K562 (cell line): Measurements from ENCODE around the gene DERL3. TPM values are rescaled to one million over a fixed set of nuclear protein-coding genes. Genes with fewer than 3 reads are reported as not detected.

Experiments
- CBX8 ChIP-seq: fragments of 200-600 bp; sonication (generic); IDR thresholded peaks from 2 replicates; pipeline ENCODE4 v1.6.1; 2012; ENCODE audit warnings: borderline replicate concordance, mixed run types, low read depth, mild to moderate bottlenecking, moderate library complexity, mixed read lengths, low read length, control low read depth, inconsistent platforms; ENCODE audit not compliant: poor library complexity, severe bottlenecking; ENCODE audit errors: extremely low read depth
- CCAR2 ChIP-seq: fragments of 200-400 bp; formaldehyde crosslinking; IDR thresholded peaks from 2 replicates; pipeline ENCODE4 v1.6.1; 2017; ENCODE audit warnings: mild to moderate bottlenecking, low read depth, low read length
- MTA3 ChIP-seq: fragments of 450-650 bp; formaldehyde crosslinking; IDR thresholded peaks from 2 replicates; pipeline ENCODE4 v1.6.1; 2017; ENCODE audit warnings: mild to moderate bottlenecking, borderline replicate concordance
- RB1 ChIP-seq: fragments of 450-650 bp; IDR thresholded peaks from 2 replicates; pipeline ENCODE4 v1.6.1; 2017; ENCODE audit warnings: low read depth, mild to moderate bottlenecking
- SMAD2 ChIP-seq: fragments of 150-350 bp; IDR thresholded peaks from 2 replicates; pipeline ENCODE4 v1.6.1; 2014; ENCODE audit warnings: low read depth, mild to moderate bottlenecking, low read length
- polyA plus RNA-seq, 8 experiments: library from polyadenylated mRNA; depleted of rRNA in 4 of 8; stranded (reverse) in 5 of 8; unstranded in 3 of 8; fragments of >200 nt; fragmentation: Nextera tagmentation in 2 of 8; fragmentation: Illumina TruSeq in 1 of 8; extraction: Ambion mirVana in 2 of 8; extraction: Trizol in 1 of 8; gene quantifications; 2 replicates each; pipeline versions ENCODE4 v1.2.1 to v1.2.3, GENCODE V29; 2011 to 2014; ENCODE audit warnings: inconsistent platforms in 1 of 8, missing spikeins in 1 of 8
- total RNA-seq, 7 experiments: library from RNA; depleted of rRNA in 6 of 7; stranded (reverse); fragments of >200 nt in 6 of 7; fragmentation: Illumina TruSeq in 2 of 7; extraction: Trizol in 2 of 7; gene quantifications; 2 replicates each; pipeline versions ENCODE4 v1.2.1 to v1.2.3, GENCODE V29; 2011 to 2021; ENCODE audit warnings: low replicate concordance in 1 of 7
- TF ChIP-seq, protein P1 (sequence below): fragments of 250-450 bp; sonication (Bioruptor Pico); IDR thresholded peaks from 2 replicates; pipeline ENCODE4 v1.8.0; 2021; ENCODE audit warnings: moderate library complexity, mild to moderate bottlenecking, inconsistent platforms
- TF ChIP-seq, protein P2 (sequence below): fragments of 250-450 bp; sonication (Bioruptor Pico); IDR thresholded peaks from 2 replicates; pipeline ENCODE4 v1.4.0; 2020; ENCODE audit warnings: mild to moderate bottlenecking, moderate library complexity, borderline replicate concordance
- TF ChIP-seq, protein P3 (sequence below), 2 experiments: fragments of 450-650 bp in 1 of 2; IDR thresholded peaks; 2 replicates each; pipeline ENCODE4 v1.6.1; 2011 to 2017; ENCODE audit warnings: low read depth in 2 of 2, antibody characterized with exemption in 1 of 2, borderline replicate concordance in 1 of 2, low read length in 1 of 2, mild to moderate bottlenecking in 1 of 2, mixed read lengths in 1 of 2; ENCODE audit not compliant: control insufficient read depth in 1 of 2
- TF ChIP-seq, protein P4 (sequence below): fragments of 250-450 bp; sonication (Bioruptor Pico); IDR thresholded peaks from 2 replicates; pipeline ENCODE4 v1.5.0; 2021; ENCODE audit warnings: mild to moderate bottlenecking, borderline replicate concordance
- TF ChIP-seq, protein P5 (sequence below): fragments of 250-450 bp; sonication (Bioruptor Pico); IDR thresholded peaks from 2 replicates; pipeline ENCODE4 v1.5.0; 2022; ENCODE audit warnings: mild to moderate bottlenecking
- TF ChIP-seq, protein P6 (sequence below): fragments of 450-650 bp; IDR thresholded peaks from 2 replicates; pipeline ENCODE4 v1.6.1; 2017; ENCODE audit warnings: antibody characterized with exemption

DERL3 gene
- total and polyA plus RNA-seq, 9 of the 15 experiments (the other 6 are each of a cell fraction or from before 2014, with no cell fraction given) = 1.3 to 12.4 (median 4.8) TPM

DNA sequence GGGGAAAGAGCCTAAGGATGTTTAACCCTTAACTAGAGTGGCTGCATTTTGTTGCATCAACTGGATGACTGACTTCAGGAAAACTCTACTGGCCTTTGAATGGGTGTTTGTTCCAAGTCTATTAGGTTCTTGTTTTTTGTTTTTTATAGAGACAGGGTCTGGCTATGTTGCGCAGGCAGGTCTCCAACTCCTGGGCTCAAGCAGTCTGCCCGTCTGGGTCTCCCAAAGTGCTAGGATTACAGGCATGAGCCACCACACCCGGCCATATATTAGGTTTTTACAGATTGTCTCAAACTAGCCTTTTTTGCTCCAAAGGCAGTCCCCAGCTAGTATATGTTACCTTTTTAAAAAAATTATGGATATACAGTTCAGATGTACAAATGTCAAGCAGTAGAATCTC, 50.9 kb downstream of the DERL3 start (continued):
- TF ChIP-seq, protein P1, sequence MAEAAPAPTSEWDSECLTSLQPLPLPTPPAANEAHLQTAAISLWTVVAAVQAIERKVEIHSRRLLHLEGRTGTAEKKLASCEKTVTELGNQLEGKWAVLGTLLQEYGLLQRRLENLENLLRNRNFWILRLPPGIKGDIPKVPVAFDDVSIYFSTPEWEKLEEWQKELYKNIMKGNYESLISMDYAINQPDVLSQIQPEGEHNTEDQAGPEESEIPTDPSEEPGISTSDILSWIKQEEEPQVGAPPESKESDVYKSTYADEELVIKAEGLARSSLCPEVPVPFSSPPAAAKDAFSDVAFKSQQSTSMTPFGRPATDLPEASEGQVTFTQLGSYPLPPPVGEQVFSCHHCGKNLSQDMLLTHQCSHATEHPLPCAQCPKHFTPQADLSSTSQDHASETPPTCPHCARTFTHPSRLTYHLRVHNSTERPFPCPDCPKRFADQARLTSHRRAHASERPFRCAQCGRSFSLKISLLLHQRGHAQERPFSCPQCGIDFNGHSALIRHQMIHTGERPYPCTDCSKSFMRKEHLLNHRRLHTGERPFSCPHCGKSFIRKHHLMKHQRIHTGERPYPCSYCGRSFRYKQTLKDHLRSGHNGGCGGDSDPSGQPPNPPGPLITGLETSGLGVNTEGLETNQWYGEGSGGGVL = no peak
- TF ChIP-seq CCAR2 = no peak
- TF ChIP-seq, protein P2, sequence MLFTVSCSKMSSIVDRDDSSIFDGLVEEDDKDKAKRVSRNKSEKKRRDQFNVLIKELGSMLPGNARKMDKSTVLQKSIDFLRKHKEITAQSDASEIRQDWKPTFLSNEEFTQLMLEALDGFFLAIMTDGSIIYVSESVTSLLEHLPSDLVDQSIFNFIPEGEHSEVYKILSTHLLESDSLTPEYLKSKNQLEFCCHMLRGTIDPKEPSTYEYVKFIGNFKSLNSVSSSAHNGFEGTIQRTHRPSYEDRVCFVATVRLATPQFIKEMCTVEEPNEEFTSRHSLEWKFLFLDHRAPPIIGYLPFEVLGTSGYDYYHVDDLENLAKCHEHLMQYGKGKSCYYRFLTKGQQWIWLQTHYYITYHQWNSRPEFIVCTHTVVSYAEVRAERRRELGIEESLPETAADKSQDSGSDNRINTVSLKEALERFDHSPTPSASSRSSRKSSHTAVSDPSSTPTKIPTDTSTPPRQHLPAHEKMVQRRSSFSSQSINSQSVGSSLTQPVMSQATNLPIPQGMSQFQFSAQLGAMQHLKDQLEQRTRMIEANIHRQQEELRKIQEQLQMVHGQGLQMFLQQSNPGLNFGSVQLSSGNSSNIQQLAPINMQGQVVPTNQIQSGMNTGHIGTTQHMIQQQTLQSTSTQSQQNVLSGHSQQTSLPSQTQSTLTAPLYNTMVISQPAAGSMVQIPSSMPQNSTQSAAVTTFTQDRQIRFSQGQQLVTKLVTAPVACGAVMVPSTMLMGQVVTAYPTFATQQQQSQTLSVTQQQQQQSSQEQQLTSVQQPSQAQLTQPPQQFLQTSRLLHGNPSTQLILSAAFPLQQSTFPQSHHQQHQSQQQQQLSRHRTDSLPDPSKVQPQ (CRISPR knock-in tag) = no peak
- TF ChIP-seq, protein P3, sequence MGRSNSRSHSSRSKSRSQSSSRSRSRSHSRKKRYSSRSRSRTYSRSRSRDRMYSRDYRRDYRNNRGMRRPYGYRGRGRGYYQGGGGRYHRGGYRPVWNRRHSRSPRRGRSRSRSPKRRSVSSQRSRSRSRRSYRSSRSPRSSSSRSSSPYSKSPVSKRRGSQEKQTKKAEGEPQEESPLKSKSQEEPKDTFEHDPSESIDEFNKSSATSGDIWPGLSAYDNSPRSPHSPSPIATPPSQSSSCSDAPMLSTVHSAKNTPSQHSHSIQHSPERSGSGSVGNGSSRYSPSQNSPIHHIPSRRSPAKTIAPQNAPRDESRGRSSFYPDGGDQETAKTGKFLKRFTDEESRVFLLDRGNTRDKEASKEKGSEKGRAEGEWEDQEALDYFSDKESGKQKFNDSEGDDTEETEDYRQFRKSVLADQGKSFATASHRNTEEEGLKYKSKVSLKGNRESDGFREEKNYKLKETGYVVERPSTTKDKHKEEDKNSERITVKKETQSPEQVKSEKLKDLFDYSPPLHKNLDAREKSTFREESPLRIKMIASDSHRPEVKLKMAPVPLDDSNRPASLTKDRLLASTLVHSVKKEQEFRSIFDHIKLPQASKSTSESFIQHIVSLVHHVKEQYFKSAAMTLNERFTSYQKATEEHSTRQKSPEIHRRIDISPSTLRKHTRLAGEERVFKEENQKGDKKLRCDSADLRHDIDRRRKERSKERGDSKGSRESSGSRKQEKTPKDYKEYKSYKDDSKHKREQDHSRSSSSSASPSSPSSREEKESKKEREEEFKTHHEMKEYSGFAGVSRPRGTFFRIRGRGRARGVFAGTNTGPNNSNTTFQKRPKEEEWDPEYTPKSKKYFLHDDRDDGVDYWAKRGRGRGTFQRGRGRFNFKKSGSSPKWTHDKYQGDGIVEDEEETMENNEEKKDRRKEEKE (IDR thresholded peaks at IDR 0.05; ENCODE audit: borderline replicate concordance in 1 of 2, control insufficient read depth in 1 of 2, low read depth in 2 of 2, low read length in 1 of 2) = no peak
- no peak for TF ChIP-seq CBX8
- no peak for TF ChIP-seq MTA3
- TF ChIP-seq RB1 = no peak
- TF ChIP-seq, protein P4, sequence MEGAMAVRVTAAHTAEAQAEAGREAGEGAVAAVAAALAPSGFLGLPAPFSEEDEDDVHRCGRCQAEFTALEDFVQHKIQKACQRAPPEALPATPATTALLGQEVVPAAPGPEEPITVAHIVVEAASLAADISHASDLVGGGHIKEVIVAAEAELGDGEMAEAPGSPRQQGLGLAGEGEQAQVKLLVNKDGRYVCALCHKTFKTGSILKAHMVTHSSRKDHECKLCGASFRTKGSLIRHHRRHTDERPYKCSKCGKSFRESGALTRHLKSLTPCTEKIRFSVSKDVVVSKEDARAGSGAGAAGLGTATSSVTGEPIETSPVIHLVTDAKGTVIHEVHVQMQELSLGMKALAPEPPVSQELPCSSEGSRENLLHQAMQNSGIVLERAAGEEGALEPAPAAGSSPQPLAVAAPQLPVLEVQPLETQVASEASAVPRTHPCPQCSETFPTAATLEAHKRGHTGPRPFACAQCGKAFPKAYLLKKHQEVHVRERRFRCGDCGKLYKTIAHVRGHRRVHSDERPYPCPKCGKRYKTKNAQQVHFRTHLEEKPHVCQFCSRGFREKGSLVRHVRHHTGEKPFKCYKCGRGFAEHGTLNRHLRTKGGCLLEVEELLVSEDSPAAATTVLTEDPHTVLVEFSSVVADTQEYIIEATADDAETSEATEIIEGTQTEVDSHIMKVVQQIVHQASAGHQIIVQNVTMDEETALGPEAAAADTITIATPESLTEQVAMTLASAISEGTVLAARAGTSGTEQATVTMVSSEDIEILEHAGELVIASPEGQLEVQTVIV (CRISPR knock-in tag) = no peak
- no peak for TF ChIP-seq SMAD2
- TF ChIP-seq, protein P5, sequence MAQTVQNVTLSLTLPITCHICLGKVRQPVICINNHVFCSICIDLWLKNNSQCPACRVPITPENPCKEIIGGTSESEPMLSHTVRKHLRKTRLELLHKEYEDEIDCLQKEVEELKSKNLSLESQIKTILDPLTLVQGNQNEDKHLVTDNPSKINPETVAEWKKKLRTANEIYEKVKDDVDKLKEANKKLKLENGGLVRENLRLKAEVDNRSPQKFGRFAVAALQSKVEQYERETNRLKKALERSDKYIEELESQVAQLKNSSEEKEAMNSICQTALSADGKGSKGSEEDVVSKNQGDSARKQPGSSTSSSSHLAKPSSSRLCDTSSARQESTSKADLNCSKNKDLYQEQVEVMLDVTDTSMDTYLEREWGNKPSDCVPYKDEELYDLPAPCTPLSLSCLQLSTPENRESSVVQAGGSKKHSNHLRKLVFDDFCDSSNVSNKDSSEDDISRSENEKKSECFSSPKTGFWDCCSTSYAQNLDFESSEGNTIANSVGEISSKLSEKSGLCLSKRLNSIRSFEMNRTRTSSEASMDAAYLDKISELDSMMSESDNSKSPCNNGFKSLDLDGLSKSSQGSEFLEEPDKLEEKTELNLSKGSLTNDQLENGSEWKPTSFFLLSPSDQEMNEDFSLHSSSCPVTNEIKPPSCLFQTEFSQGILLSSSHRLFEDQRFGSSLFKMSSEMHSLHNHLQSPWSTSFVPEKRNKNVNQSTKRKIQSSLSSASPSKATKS (CRISPR knock-in tag) = no peak
- TF ChIP-seq, protein P6, sequence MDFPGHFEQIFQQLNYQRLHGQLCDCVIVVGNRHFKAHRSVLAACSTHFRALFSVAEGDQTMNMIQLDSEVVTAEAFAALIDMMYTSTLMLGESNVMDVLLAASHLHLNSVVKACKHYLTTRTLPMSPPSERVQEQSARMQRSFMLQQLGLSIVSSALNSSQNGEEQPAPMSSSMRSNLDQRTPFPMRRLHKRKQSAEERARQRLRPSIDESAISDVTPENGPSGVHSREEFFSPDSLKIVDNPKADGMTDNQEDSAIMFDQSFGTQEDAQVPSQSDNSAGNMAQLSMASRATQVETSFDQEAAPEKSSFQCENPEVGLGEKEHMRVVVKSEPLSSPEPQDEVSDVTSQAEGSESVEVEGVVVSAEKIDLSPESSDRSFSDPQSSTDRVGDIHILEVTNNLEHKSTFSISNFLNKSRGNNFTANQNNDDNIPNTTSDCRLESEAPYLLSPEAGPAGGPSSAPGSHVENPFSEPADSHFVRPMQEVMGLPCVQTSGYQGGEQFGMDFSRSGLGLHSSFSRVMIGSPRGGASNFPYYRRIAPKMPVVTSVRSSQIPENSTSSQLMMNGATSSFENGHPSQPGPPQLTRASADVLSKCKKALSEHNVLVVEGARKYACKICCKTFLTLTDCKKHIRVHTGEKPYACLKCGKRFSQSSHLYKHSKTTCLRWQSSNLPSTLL = no peak
